Measurements from ENCODE around the gene GPR17. TPM values are rescaled to one million over a fixed set of nuclear protein-coding genes. Genes with fewer than 3 reads are reported as not detected.

The GPR17 gene
- polyA plus RNA-seq, 6 donors from 2014 or later: not detected

DNA sequence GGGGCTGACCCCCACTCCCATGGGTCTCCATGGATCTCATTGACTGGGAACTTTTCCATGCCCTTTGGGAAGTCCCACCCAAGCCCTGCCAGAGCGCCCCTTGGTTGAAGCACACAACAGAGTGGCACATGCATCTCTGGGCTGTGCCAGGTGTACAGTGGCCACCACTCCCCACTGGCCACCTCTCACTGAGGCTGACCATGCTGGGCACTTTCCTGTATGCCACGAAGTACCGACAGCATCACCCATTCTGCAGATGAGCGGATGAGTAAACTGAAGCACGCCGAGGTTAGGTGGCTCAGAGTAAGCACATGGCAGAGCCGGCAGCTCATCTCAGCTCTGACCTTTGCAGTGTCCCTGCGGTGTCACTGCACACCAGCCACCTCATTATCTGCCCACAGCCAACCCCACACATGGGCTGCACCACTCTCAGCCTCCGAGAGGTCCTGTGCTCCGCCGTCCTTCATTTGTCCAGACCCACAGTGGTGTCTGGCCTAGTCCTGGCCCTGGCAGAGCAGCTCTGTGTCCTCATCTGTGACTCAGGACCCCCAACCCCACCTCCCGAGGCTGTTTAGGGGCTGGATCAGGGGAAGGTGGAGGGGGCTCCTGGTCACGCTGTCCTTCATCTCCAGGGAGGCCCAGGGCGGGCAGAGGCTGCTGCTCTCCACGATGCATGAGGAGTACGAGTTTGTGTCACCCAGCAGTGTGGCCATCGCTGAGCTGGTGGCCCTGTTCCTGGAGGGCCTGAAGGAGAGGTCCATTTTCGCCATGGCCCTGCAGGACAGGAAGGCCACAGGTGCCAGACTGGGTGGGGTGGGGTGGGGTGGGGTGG is 18.0 kb upstream of the GPR17 start:
- Mint-ChIP-seq H3K9me3 (no peaks in the 10 kb centered on the region), H3K4me3 (no peak overlapping the region), H3K36me3 (peaks cover 0 to 16% of the 10 kb centered on the region in 2 donors), H3K27me3 (no peaks in the 10 kb centered on the region), H3K27ac (peak overlapping the region in 2 of 6 donors; percentile 11 to 72), H3K4me1 (peaks cover 40 to 81% (median 55%) of the 10 kb centered on the region in 3 donors)
- ATAC-seq (ENCODE audit: low read depth in 2 of 2) (no peak), DNase-seq (no peak)

DNA sequence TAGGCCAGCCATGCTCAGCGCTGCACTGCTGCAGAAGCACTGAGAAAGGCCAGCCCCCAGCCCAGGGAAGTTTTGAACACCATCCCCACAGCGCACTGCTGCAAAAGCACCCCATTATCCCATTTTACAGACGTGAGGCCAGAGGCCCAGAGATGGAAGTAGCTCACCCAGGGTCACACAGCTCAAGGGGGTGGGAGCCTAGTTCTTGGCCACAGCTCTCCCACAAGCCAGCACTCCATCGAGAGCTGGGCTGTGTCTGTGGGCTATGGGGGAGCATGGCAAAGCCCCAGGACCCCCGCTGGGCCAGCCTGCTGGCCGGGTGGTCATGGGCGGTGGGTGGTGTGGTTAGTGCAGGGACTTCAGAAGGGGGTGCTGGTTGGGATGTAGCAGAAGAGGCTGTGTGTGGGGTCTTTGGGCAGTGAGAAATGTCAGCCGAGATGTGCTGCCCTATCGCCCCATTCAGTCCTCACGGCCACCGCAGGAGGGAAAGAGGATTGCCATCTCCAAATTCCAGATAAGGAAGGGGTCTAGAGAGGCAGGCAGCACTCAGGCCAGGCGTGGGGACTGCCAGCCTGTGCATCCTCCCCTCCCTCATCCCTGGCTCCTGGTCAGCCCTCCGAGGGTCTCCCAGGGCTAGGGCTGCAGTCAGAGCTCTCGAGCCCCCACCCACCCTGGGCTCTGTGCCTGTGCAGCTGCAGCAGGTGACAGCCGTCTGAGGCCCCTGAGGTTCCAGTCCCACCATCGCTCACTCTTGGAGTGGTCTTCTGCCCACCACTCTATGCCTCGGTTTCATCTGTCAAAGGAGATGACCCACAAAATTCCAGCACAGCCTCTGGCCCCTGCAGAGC is 17.0 kb upstream of the GPR17 start:
- Mint-ChIP-seq H3K4me3 (peak overlapping the region in 2 of 8 donors; percentile 12 to 83), H3K27me3 (no peaks in the 10 kb centered on the region), H3K36me3 (peaks cover 0 to 8% of the 10 kb centered on the region in 2 donors), H3K27ac (peak overlapping the region in 2 of 6 donors; percentile 3 to 93), H3K4me1 (peaks cover 50 to 81% (median 59%) of the 10 kb centered on the region in 3 donors), H3K9me3 (no peaks in the 10 kb centered on the region)
- no peak for DNase-seq
- ATAC-seq (ENCODE audit: low read depth in 2 of 2): no peak

DNA sequence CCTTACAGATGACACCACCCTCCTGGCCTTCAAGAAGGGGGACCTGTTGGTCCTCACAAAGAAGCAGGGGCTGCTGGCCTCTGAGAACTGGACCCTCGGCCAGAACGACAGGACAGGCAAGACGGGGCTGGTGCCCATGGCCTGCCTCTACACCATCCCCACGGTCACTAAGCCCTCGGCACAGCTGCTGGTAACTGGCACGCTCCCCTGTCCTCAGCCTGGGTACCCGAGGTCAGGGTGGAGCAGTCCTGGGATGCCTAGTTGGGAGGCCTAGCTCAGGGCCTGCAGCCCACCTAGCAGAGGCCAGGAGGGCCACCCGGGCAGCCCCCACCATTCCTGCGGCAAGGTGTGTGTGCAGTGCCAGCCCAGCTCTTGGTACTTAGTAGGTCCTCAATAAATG is 16.3 kb upstream of the GPR17 start:
- H3K4me3 Mint-ChIP-seq: peak overlapping the region in 2 of 8 donors; percentile 81 to 83
- peaks cover 55 to 83% (median 63%) of the 10 kb centered on the region in 3 donors for H3K4me1 Mint-ChIP-seq
- ATAC-seq (ENCODE audit: low read depth in 2 of 2): no peak
- no peak for DNase-seq
- peak overlapping the region in 4 of 6 donors; percentile 3 to 93 (median 58) for H3K27ac Mint-ChIP-seq
- no peaks in the 10 kb centered on the region for H3K27me3 Mint-ChIP-seq
- H3K9me3 Mint-ChIP-seq: no peaks in the 10 kb centered on the region
- H3K36me3 Mint-ChIP-seq: peaks cover 0 to 8% of the 10 kb centered on the region in 2 donors

DNA sequence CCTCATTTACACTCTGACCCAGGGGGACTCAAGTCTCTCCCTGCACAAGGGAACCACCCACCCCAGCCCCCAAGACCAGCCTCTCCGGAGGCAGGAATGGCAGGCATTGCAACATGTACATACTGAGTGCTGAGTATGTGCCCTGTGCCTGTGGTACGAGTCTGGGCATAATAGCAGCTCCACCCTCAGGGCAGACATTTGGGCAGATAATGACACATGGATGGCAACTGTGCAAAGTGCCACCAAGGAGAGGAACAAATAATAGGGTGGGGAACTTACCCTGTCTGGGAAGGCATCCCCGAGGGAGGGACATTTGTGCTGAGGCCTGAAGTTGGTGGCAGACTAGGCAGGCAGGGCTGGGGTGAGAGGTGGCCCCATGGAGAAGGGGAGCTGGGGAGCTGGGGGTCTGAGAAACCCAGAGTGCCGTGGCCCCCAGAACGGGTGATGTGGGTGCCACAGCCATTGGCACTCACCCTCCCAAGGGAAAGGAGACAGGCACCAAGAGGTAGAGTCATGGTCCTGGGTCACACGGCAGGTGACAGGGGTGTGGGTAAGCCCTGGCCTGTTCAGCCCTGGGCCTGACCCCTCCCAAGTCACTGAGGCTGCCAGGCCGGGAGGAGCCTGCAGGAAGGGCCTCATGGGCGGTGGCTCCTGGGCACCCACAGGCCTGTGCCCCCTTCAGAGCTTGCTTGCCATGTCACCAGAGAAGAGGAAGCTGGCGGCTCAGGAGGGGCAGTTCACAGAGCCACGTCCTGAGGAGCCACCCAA is 15.7 kb upstream of the GPR17 start:
- no peaks in the 10 kb centered on the region for H3K9me3 Mint-ChIP-seq
- DNase-seq (no peak), ATAC-seq (ENCODE audit: low read depth in 2 of 2) (no peak)
- no peaks in the 10 kb centered on the region for H3K27me3 Mint-ChIP-seq
- H3K4me3 Mint-ChIP-seq: peak overlapping the region; percentile 47 to 83 (median 76)
- peak overlapping the region in 5 of 6 donors; percentile 91 to 95 (median 93) for H3K27ac Mint-ChIP-seq
- peaks cover 0 to 8% of the 10 kb centered on the region in 2 donors for H3K36me3 Mint-ChIP-seq
- peaks cover 61 to 83% (median 67%) of the 10 kb centered on the region in 3 donors for H3K4me1 Mint-ChIP-seq

DNA sequence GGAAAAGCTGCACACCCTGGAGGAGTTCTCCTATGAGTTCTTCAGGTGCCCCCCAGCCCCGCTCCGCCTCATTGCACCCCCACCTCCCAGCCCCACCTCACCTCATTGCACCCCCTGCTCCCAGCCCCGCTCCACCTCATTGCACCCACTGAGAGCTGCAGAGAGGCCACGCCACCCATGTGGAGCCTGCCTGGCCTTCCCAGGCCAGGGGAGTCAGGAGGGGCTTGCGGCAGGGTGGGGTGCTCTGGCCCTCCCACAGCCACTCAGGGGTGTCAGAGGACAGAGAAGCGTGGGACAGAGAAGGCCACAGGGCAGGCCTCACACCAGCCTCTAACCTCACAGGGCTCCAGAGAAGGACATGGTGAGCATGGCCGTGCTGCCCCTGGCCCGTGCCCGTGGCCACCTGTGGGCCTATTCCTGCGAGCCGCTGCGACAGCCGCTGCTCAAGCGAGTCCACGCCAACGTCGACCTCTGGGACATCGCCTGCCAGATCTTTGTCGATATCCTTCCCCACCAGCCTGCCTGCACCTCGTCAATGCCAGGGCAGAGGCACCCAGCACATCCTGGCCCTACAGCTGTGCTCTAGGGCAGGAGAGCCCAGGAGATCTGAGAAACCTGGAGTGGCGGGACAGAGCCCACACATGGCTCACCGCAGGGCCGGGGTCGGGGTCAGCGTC is 15.0 kb upstream of the GPR17 start:
- DNase-seq (no peak), ATAC-seq (ENCODE audit: low read depth in 2 of 2) (no peak)
- H3K4me1 Mint-ChIP-seq: peaks cover 65 to 84% (median 66%) of the 10 kb centered on the region in 3 donors
- no peaks in the 10 kb centered on the region for H3K27me3 Mint-ChIP-seq
- H3K27ac Mint-ChIP-seq: peak overlapping the region; percentile 30 to 96 (median 76)
- H3K36me3 Mint-ChIP-seq: peaks cover 0 to 3% of the 10 kb centered on the region in 2 donors
- no peaks in the 10 kb centered on the region for H3K9me3 Mint-ChIP-seq
- peak overlapping the region; percentile 47 to 83 (median 72) for H3K4me3 Mint-ChIP-seq

DNA sequence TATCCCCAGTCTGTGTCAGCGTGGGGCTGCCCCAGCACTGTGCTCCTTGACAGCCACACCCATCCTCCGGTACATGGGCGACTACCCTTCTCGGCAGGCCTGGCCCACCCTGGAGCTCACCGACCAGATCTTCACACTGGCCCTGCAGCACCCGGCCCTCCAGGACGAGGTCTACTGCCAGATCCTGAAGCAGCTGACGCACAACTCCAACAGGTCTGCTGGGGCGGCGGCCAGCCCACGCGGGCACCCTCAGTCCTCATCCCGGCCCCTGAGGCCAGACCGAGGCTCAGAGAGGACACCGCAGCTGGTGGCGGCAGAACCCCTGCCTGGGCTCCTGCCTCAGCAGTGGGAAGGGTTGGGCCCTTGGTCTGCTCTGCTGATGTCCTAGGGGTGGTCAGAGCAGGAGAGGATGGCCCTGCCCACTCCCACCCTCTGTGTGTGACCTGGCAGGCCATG is 14.4 kb upstream of the GPR17 start:
- Mint-ChIP-seq H3K27ac (peak overlapping the region in 4 of 6 donors; percentile 30 to 96 (median 83)), H3K4me3 (peak overlapping the region in 5 of 8 donors; percentile 23 to 83 (median 77)), H3K4me1 (peaks cover 66 to 87% (median 67%) of the 10 kb centered on the region in 3 donors), H3K36me3 (no peaks in the 10 kb centered on the region), H3K27me3 (no peaks in the 10 kb centered on the region), H3K9me3 (no peaks in the 10 kb centered on the region)
- ATAC-seq (ENCODE audit: low read depth in 2 of 2) (no peak), DNase-seq (no peak)

DNA sequence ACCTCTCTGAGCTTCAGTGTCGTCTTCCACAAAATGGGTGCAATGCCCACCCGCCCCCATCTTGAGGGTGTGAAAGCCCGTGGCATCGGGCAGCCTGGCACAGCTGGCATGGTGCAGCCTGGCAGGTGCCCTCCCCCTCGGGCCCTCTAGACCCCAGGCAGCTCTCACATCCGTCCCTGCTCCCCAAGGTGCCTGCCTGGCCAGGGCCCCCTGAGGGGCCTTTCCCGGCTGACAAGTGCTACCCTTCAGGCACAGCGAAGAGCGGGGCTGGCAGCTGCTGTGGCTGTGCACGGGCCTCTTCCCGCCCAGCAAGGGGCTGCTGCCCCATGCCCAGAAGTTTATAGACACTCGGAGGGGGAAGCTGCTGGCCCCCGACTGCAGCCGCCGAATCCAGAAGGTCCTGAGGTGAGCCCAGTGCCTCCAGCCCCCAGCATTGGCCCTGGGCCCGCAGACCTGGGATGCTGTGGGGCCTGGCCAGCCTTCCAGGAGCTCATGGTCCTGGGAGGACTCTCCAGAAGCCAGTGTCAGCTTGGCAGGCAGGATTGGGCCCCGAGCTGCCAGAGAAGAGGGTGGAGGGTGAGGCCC is 13.9 kb upstream of the GPR17 start:
- no peak for DNase-seq
- peak overlapping the region in 4 of 6 donors; percentile 93 to 96 (median 94) for H3K27ac Mint-ChIP-seq

DNA sequence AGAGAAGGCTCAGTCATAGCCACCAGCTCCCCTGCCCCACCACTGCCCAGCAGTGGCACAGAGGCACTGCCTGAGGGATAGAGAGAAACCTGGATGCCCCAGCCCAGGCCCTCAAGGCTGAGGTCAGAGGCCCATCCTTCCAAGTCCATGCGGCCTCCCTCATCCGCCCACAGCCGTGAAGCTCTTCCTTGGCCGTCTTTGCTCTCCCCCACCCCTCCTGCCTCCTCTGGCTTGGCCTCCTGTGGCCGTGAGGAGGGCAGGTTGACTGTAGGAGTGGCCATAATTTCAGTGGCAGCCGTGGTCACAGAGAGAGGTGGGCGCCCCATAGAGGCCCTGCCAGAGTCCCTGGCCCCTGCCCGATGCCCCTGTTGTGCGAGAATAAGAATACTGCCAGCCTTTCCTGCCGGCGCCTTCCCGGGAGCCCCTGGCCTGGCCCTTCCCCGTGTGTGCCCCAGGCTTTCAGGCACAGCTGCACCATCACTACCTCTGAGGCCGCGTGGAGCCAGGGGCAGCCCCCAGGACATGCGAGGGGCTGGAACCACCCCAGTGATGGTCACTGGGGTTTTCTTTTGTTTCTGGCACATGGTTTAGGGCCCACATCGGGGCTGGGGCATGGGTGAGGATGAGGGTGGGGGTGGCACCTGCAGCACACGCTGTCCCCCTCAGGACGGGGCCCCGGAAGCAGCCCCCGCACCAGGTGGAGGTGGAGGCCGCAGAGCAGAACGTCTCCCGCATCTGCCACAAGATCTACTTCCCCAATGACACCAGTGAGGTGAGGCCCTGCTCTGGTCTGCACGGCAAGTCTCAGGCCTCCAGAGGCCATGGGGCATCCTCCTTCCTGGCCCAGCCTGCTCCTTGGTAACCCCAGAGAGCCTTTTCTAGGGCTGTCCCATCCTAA is 13.1 kb upstream of the GPR17 start:
- DNase-seq: peak; percentile 85
- H3K27ac Mint-ChIP-seq: peak overlapping the region; percentile 93 to 97 (median 94)

More for the DNA sequence above, 13.9 kb upstream of the GPR17 start:
- Mint-ChIP-seq H3K27me3 (no peaks in the 10 kb centered on the region), H3K4me3 (peak overlapping the region in 7 of 8 donors; percentile 30 to 88 (median 77)), H3K4me1 (peaks cover 70 to 90% (median 72%) of the 10 kb centered on the region in 3 donors), H3K36me3 (no peaks in the 10 kb centered on the region), H3K9me3 (no peaks in the 10 kb centered on the region)
- no peak for ATAC-seq (ENCODE audit: low read depth in 2 of 2)

DNA sequence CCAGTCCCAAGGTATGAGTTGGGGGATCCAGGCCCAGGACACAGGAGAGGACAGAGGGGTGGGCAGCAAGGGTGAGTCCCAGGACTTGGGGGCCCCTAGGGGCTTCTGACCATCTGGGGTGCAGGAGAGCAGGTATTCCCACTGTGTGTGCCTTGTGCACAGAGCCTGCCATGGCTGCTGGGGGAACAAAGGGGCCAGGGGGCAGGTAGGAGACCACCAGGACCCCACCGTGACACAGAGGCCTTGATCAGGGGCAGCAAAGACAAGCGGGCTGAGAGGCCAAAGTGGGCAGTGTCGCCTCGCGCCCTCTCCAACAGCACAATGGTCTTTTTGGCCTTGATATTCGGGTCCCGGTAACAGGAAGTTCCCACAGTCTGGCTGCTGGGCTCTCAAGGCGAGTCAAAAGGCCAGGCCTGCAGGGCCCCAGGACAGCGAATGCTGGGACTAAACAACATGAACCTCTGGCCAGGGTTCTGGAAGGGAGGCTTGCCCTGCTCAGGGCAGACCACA is 12.3 kb upstream of the GPR17 start:
- Mint-ChIP-seq H3K4me1 (peaks cover 74 to 92% (median 87%) of the 10 kb centered on the region in 3 donors), H3K36me3 (no peaks in the 10 kb centered on the region), H3K9me3 (no peaks in the 10 kb centered on the region), H3K4me3 (peak overlapping the region; percentile 30 to 88 (median 76)), H3K27me3 (no peaks in the 10 kb centered on the region), H3K27ac (peak overlapping the region; percentile 93 to 97 (median 95))
- DNase-seq (no peak), ATAC-seq (ENCODE audit: low read depth in 2 of 2) (peak in 1 of 2 donors; percentile 2)

More for the DNA sequence above, 13.1 kb upstream of the GPR17 start:
- peak overlapping the region; percentile 30 to 88 (median 76) for H3K4me3 Mint-ChIP-seq
- H3K36me3 Mint-ChIP-seq: no peaks in the 10 kb centered on the region
- ATAC-seq (ENCODE audit: low read depth in 2 of 2): peak; percentile 86
- no peaks in the 10 kb centered on the region for H3K27me3 Mint-ChIP-seq
- H3K4me1 Mint-ChIP-seq: peaks cover 72 to 89% (median 80%) of the 10 kb centered on the region in 3 donors
- H3K9me3 Mint-ChIP-seq: no peaks in the 10 kb centered on the region

DNA sequence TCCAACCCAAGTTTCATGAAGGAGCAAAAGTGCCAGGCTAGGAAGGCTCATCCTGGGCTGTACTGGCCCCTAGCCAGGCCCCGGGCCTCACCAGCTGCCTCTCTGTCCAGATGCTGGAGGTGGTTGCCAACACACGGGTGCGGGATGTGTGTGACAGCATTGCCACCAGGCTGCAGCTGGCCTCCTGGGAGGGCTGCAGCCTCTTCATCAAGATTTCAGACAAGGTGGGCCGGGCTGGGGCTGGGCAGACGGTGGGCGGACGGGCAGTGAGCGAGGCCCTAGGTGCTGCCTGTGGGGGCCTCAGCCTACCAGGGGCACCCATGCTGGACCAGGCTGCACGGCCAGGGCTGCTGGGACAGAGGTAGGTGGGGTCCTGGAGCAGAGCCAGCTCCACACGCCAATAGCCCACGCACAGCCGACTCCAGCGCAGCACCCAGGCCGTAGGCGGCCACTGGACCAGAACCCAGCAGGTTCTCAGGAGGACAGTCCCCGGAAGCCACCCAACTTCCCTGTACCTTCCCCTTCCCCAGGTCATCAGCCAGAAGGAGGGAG is 11.8 kb upstream of the GPR17 start:
- Mint-ChIP-seq H3K4me1 (peaks cover 74 to 92% (median 90%) of the 10 kb centered on the region in 3 donors), H3K36me3 (no peaks in the 10 kb centered on the region), H3K9me3 (no peaks in the 10 kb centered on the region), H3K27me3 (no peaks in the 10 kb centered on the region), H3K27ac (peak overlapping the region; percentile 93 to 97 (median 95)), H3K4me3 (peak overlapping the region in 7 of 8 donors; percentile 46 to 81 (median 75))
- ATAC-seq (ENCODE audit: low read depth in 2 of 2) (peak; percentile 7 to 8), DNase-seq (no peak)

Measured in naive B cell (primary cell).